Left ventricle myocardium inferior (tissue), 1 donor: ENCODE measurements around the gene RABGGTA. TPM values are rescaled to one million over a fixed set of nuclear protein-coding genes. Genes with fewer than 3 reads are reported as not detected.

ENCODE experiments used
- DNase-seq: peaks from one replicate; pipeline ENCODE4 v3.0.0-alpha.2; 2020
- H3K27ac ChIP-seq: fragments of 200-600 bp; replicated peaks from 2 replicates; pipeline ENCODE4 v1.8.0; 2021
- H3K27me3 ChIP-seq: fragments of 200-600 bp; 2 replicates; pipeline ENCODE4 v1.8.0; 2021; ENCODE audit warnings: low read depth
- H3K36me3 ChIP-seq: fragments of 200-600 bp; 2 replicates; pipeline ENCODE4 v1.8.0; 2021
- H3K4me1 ChIP-seq: fragments of 200-600 bp; 2 replicates; pipeline ENCODE4 v1.8.0; 2021
- H3K4me3 ChIP-seq: fragments of 200-600 bp; 2 replicates; pipeline ENCODE4 v1.8.0; 2021; ENCODE audit warnings: mild to moderate bottlenecking, moderate library complexity
- H3K9me3 ChIP-seq: fragments of 200-600 bp; replicated peaks from 2 replicates; pipeline ENCODE4 v1.8.0; 2021
- intact Hi-C: fragments of 100-400 bp; cut with micrococcal nuclease; formaldehyde crosslinking; loops from one replicate; pipeline ENCODE4 v1.11.0; 2022
- total RNA-seq: library from RNA; stranded (reverse); fragmentation: NEBNext Ultra II Directional; extraction: Animal tissue kit (Norgen Biotek cat#: 25700); gene quantifications from one replicate; pipeline ENCODE4 v1.2.1, GENCODE V29; 2021
- TF ChIP-seq, protein P1 (sequence below): fragments of 200-600 bp; IDR thresholded peaks from 2 replicates; pipeline ENCODE4 v1.8.0; 2021; ENCODE audit warnings: antibody characterized with exemption, mild to moderate bottlenecking, borderline replicate concordance
- donor health status: DM: no; HTN: yes; CAD: no; lungs with severe emphysema.

Gene RABGGTA
- total RNA-seq, 1 donor from 2014 or later: 22.3 TPM

DNA sequence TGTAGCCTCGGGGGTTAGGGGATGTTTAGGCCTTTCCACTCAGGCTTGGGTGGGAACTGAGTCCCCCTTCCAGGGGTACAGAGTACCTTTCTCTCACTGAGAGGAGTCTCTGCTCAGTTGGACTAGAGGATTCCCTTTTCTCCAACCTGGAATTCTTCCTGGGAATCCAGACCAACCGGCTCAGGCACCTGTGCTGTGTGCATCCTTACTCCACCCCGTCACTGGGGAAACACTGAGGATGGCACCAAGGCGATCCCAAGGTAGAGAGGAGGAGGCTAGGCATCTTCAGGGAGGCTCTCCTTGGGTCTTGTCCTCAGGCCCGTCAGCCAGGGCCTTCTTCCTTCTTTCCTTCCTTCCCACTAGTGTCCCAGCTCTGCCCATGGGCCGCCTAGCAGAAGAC, 7.5 kb downstream of the RABGGTA start:
- Histone ChIP-seq H3K4me1 (no peaks in the 10 kb centered on the region), H3K36me3 (peaks cover 35% of the 10 kb centered on the region), H3K9me3 (no peaks in the 10 kb centered on the region), H3K27ac (no peak overlapping the region), H3K27me3 (no peaks in the 10 kb centered on the region), H3K4me3 (no peak overlapping the region)
- no peak for DNase-seq
- TF ChIP-seq, protein P1, sequence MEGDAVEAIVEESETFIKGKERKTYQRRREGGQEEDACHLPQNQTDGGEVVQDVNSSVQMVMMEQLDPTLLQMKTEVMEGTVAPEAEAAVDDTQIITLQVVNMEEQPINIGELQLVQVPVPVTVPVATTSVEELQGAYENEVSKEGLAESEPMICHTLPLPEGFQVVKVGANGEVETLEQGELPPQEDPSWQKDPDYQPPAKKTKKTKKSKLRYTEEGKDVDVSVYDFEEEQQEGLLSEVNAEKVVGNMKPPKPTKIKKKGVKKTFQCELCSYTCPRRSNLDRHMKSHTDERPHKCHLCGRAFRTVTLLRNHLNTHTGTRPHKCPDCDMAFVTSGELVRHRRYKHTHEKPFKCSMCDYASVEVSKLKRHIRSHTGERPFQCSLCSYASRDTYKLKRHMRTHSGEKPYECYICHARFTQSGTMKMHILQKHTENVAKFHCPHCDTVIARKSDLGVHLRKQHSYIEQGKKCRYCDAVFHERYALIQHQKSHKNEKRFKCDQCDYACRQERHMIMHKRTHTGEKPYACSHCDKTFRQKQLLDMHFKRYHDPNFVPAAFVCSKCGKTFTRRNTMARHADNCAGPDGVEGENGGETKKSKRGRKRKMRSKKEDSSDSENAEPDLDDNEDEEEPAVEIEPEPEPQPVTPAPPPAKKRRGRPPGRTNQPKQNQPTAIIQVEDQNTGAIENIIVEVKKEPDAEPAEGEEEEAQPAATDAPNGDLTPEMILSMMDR: no peak
- intact Hi-C loops: no loop called here

DNA sequence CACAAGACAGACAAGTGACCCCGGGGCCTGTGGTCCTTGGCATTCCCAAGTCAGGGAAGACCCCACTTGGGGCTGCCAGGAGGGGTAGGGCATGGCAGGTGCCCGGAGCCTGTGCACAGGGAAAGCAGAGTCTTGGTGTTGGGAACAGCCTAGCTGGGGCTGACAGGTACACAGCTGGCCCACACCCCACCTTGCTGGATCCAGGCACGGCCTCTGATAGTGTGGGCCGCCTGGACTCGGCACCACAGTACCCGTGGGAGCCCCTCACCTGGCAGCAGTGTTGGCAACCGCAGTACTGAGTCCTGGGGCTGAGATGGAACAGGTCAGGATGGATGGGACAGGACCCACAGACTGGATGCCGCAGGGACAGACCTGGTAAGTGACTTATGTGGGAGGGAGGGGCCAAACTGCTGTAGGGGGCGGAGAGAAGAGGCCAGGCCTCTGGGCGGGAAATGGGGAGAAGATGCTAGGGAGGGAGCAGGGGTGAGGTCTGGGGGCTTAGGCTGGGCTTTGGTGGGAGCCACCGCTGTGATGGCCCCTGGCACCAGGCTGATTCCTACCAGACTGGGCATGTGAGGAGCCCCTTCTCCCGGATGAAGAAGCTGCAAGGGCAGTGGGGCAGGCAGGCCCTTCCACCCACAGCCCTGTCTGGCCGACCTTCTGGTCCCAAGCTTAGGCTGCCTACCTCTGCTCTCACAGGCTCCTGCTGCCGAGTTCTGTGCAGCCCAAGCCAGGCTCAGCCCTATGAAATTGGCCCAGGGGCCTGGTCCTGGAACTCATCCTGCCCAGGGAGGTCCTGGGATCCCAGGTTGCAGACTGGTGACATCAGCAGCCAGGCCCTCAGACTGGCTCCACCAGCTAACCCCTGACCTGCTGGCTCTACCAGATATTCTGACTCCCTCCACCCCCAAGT, 8.3 kb downstream of the RABGGTA start, which contains the start of gene TGM1:
TGM1 (minus strand) TSS at position 357 of the 913 bp plus-strand sequence. CDS start 825 bp downstream, outside the sequence.
- H3K4me1 ChIP-seq: no peaks in the 10 kb centered on the region
- no peak within 1 kb of the TSS for H3K27ac ChIP-seq
- DNase-seq: no peak
- intact Hi-C loops: no loop called here
- no peak within 1 kb of the TSS for H3K4me3 ChIP-seq
- no peaks in the 10 kb centered on the region for H3K27me3 ChIP-seq
- TF ChIP-seq, protein P1: no peak
- H3K36me3 ChIP-seq: peaks cover 27% of the 10 kb centered on the region
- H3K9me3 ChIP-seq: no peaks in the 10 kb centered on the region

GRCh38 chr14:24261969-24262327, 9.4 kb downstream of the RABGGTA start:
- no peak overlapping the region for H3K4me3 ChIP-seq
- no peak for DNase-seq
- H3K27ac ChIP-seq: no peak overlapping the region
- intact Hi-C loops: no loop called here
- H3K4me1 ChIP-seq: no peaks in the 10 kb centered on the region
- no peaks in the 10 kb centered on the region for H3K9me3 ChIP-seq
- TF ChIP-seq, protein P1: no peak
- peaks cover 16% of the 10 kb centered on the region for H3K36me3 ChIP-seq
- no peaks in the 10 kb centered on the region for H3K27me3 ChIP-seq

DNA sequence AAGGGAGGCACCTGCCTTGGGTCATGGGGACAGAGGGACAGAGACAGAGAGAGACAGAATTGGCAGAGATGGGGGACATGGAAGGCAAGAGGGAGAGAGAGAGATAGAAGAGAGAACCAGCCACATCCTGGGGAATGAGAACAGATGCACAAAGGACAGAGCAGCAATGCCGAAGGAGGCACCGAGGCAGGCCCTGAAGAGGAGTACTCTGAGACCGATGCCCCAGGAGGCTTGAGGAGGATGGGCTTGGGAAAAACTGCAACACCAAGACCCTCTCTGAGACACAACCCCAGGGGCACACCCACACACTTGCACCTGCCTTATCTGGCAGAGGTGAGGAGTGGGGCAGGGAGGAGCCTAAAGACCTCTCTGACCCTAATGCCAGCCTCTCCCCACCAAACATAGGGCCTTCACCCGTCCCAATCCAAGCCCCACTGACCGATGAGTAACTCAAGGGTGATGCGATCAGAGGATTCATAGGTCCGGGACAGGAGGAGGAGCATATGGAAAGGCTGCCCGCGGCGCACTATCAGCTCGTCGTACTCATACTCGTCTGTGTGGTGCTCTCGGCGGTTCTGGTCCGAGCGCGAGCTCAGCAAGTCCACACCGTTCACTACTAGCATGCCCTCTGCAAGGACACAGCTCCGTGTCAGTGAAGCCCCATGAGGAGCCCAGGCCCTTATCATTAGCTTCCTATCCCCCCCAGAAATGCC, 10.0 kb downstream of the RABGGTA start:
- H3K9me3 ChIP-seq: no peaks in the 10 kb centered on the region
- H3K4me1 ChIP-seq: no peaks in the 10 kb centered on the region
- TF ChIP-seq, protein P1: no peak
- H3K36me3 ChIP-seq: peaks cover 11% of the 10 kb centered on the region
- DNase-seq: no peak
- H3K27ac ChIP-seq: no peak overlapping the region
- intact Hi-C loops: no loop called here
- H3K27me3 ChIP-seq: no peaks in the 10 kb centered on the region
- H3K4me3 ChIP-seq: no peak overlapping the region

DNA sequence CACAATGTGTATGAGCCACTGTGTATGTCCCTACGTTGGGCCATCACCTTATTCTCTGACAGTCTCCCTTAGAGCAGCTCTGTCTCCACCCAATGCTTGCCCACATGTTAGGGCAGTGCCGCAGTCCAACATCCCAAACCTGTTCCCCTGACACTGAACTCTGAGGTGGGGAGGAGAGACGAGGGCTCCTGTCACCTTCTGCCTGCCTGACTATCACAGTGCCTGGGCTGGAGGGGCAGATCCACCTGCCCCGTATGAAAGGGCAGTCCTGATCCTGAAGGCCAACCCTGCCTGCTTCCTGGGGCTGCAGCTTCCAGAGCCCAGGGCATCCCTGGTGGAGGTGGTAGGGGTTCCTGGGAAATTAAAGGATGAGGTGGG, 10.6 kb downstream of the RABGGTA start:
- Histone ChIP-seq H3K36me3 (peaks cover 4% of the 10 kb centered on the region), H3K9me3 (no peaks in the 10 kb centered on the region), H3K27ac (no peak overlapping the region), H3K4me3 (no peak overlapping the region), H3K4me1 (no peaks in the 10 kb centered on the region), H3K27me3 (no peaks in the 10 kb centered on the region)
- intact Hi-C loops: no loop called here
- DNase-seq: no peak
- TF ChIP-seq, protein P1: no peak
